ENCODE results near the gene HINT2.

Gene HINT2

GRCh38 chr9:35801328-35802128 lies 13.3 kb downstream of the HINT2 start:
- Histone ChIP-seq H3K9ac (ENCODE audit: low read depth, low read length) (no peak overlapping the region), H4K20me1 (ENCODE audit: insufficient read depth, low read length) (no peaks in the 10 kb centered on the region), H3K9me3 (ENCODE audit: insufficient read depth, low read length, severe bottlenecking) (no peaks in the 10 kb centered on the region), H3K27ac (ENCODE audit: low read length) (no peak overlapping the region), H2AFZ (ENCODE audit: low read depth, low read length) (no peak overlapping the region), H3K4me2 (ENCODE audit: insufficient read depth, low read length) (no peak overlapping the region), H3K36me3 (ENCODE audit: insufficient read depth, low read length) (peaks cover 26% of the 10 kb centered on the region), H3K4me3 (ENCODE audit: low read depth in 1 of 2, low read length in 2 of 2) (no peak overlapping the region), H3K79me2 (ENCODE audit: insufficient read depth, low read length) (no peaks in the 10 kb centered on the region), H3K4me1 (ENCODE audit: insufficient read depth, low read length) (no peaks in the 10 kb centered on the region), H3K27me3 (ENCODE audit: insufficient read depth, low read length, poor library complexity) (no peaks in the 10 kb centered on the region)
- ATAC-seq (ENCODE audit: insufficient read depth, low read depth) (no peak), DNase-seq (no peak)
- TF ChIP-seq CTCF (IDR thresholded peaks at IDR 0.05; ENCODE audit: borderline replicate concordance, extremely low read depth, low read length, poor library complexity, severe bottlenecking), result no peak
- TF ChIP-seq EZH2 (IDR thresholded peaks at IDR 0.05; ENCODE audit: borderline replicate concordance, low read depth, low read length, severe bottlenecking), result no peak

- Histone ChIP-seq H3K27ac (ENCODE audit: low read length) (no peak overlapping the region), H3K4me1 (ENCODE audit: insufficient read depth, low read length) (no peaks in the 10 kb centered on the region), H3K79me2 (ENCODE audit: insufficient read depth, low read length) (no peaks in the 10 kb centered on the region), H4K20me1 (ENCODE audit: insufficient read depth, low read length) (no peaks in the 10 kb centered on the region), H3K9ac (ENCODE audit: low read depth, low read length) (no peak overlapping the region), H3K9me3 (ENCODE audit: insufficient read depth, low read length, severe bottlenecking) (no peaks in the 10 kb centered on the region), H3K4me3 (ENCODE audit: low read depth in 1 of 2, low read length in 2 of 2) (no peak overlapping the region), H3K4me2 (ENCODE audit: insufficient read depth, low read length) (no peak overlapping the region), H3K36me3 (ENCODE audit: insufficient read depth, low read length) (peaks cover 16% of the 10 kb centered on the region), H2AFZ (ENCODE audit: low read depth, low read length) (no peak overlapping the region), H3K27me3 (ENCODE audit: insufficient read depth, low read length, poor library complexity) (no peaks in the 10 kb centered on the region)
- DNase-seq (no peak), ATAC-seq (ENCODE audit: insufficient read depth, low read depth) (no peak)
- TF ChIP-seq EZH2 (IDR thresholded peaks at IDR 0.05; ENCODE audit: borderline replicate concordance, low read depth, low read length, severe bottlenecking) (no peak), CTCF (IDR thresholded peaks at IDR 0.05; ENCODE audit: borderline replicate concordance, extremely low read depth, low read length, poor library complexity, severe bottlenecking) (no peak)
Observed at GRCh38 chr9:35800530-35800929, 14.3 kb downstream of the HINT2 start.

GRCh38 chr9:35798658-35799374 lies 16.0 kb downstream of the HINT2 start:
- Histone ChIP-seq H3K27me3 (ENCODE audit: insufficient read depth, low read length, poor library complexity) (no peaks in the 10 kb centered on the region), H3K9ac (ENCODE audit: low read depth, low read length) (no peak overlapping the region), H3K9me3 (ENCODE audit: insufficient read depth, low read length, severe bottlenecking) (no peaks in the 10 kb centered on the region), H3K4me2 (ENCODE audit: insufficient read depth, low read length) (no peak overlapping the region), H3K27ac (ENCODE audit: low read length) (no peak overlapping the region), H4K20me1 (ENCODE audit: insufficient read depth, low read length) (no peaks in the 10 kb centered on the region), H3K79me2 (ENCODE audit: insufficient read depth, low read length) (no peaks in the 10 kb centered on the region), H3K36me3 (ENCODE audit: insufficient read depth, low read length) (peaks cover 11% of the 10 kb centered on the region; the same call in 1 of the 2 replicates), H3K4me1 (ENCODE audit: insufficient read depth, low read length) (no peaks in the 10 kb centered on the region), H2AFZ (ENCODE audit: low read depth, low read length) (no peak overlapping the region), H3K4me3 (ENCODE audit: low read depth in 1 of 2, low read length in 2 of 2) (no peak overlapping the region)
- ATAC-seq (ENCODE audit: insufficient read depth, low read depth), result no peak
- TF ChIP-seq CTCF (IDR thresholded peaks at IDR 0.05; ENCODE audit: borderline replicate concordance, extremely low read depth, low read length, poor library complexity, severe bottlenecking), result no peak
- TF ChIP-seq EZH2 (IDR thresholded peaks at IDR 0.05; ENCODE audit: borderline replicate concordance, low read depth, low read length, severe bottlenecking), result no peak
- no peak for DNase-seq

All from DND-41 (cell line).